ENCODE data around the gene FAM13A. TPM values are rescaled to one million over a fixed set of nuclear protein-coding genes. Genes with fewer than 3 reads are reported as not detected.

The FAM13A gene
- 100 to 1,000 TPM; 109 to 123 TPM for total RNA-seq
- polyA plus RNA-seq (ENCODE audit: insufficient read depth, low read depth, low replicate concordance), result 30.7 TPM
- long read RNA-seq, donor 1, partial matches to known transcripts, result 0 of 4 reads
- long read RNA-seq, donor 1, other reads (novel, unspliced or antisense), result 0 of 4 reads
- long read RNA-seq, donor 2, partial matches to known transcripts, result 0 of 1 reads
- long read RNA-seq, donor 2, other reads (novel, unspliced or antisense), result 0 of 1 reads

DNA sequence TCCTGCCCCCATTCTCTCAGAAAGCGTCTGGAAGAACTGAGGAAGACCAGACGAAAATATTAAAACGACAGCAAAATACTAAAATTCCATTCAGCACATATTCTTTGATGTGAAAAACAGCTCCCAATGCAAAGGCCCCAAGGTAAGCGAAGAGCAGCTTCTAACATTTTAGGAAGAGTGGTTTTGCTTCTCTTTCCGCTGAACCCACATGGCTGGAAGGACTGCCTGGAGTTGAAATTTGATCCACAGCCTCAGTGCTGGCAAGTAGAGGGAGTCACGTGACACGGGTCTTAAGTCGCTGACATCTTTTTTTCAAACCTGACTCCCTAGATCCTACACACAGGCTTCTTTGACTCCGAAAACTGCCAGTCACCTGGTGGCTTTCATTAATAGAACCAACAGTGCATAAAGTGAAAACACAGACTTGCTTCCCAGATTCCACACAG lies at the start of gene FAM13A:
Gene FAM13A, minus strand, starts transcription at position 233 of the 446 bp plus-strand sequence. Its CDS starts 221 bp downstream, at position 12.
- TF ChIP-seq, protein P1, sequence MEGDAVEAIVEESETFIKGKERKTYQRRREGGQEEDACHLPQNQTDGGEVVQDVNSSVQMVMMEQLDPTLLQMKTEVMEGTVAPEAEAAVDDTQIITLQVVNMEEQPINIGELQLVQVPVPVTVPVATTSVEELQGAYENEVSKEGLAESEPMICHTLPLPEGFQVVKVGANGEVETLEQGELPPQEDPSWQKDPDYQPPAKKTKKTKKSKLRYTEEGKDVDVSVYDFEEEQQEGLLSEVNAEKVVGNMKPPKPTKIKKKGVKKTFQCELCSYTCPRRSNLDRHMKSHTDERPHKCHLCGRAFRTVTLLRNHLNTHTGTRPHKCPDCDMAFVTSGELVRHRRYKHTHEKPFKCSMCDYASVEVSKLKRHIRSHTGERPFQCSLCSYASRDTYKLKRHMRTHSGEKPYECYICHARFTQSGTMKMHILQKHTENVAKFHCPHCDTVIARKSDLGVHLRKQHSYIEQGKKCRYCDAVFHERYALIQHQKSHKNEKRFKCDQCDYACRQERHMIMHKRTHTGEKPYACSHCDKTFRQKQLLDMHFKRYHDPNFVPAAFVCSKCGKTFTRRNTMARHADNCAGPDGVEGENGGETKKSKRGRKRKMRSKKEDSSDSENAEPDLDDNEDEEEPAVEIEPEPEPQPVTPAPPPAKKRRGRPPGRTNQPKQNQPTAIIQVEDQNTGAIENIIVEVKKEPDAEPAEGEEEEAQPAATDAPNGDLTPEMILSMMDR (IDR thresholded peaks at IDR 0.05), result no peak
- TF ChIP-seq POLR2A (IDR thresholded peaks at IDR 0.05), result no peak
- DNase-seq, result peak; percentile 94
- Histone ChIP-seq H3K27me3 (no peaks in the 10 kb centered on the region), H3K4me1 (peaks cover 13% of the 10 kb centered on the region), H3K4me3 (peak within 1 kb of the TSS; percentile 7 to 50), H3K9me3 (no peaks in the 10 kb centered on the region), H3K36me3 (ENCODE audit: low read depth, missing control alignments) (no peaks in the 10 kb centered on the region), H3K27ac (peak within 1 kb of the TSS; percentile 64 to 81)
- intact Hi-C loops (cut with DNase I; ENCODE audit: low total_unique reads), result no loop called here
- WGBS, 2 donors, result 3% methylated on average over 9 of the region's 9 CpGs

DNA sequence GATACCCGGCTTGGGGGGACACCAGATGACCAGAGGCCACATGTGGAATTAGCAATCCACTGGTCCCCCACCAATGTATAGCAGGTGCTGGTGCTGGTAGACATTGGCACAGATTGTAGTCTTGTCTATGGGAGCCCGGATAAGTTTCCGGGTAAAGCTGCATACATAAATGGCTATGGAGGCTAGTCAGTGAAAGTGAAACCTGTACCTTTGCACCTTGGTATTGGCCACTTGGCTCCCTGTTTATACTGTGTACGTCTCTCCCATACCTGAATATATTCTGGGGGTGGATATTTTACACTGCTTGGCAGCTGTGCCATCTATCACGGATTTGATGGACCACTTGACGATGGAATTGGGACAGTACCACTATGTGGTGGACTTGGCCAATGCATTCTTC lies 48.7 kb upstream of the FAM13A start:
- Histone ChIP-seq H3K9me3 (no peaks in the 10 kb centered on the region), H3K4me3 (no peak overlapping the region), H3K27me3 (no peaks in the 10 kb centered on the region), H3K4me1 (peaks cover 4% of the 10 kb centered on the region), H3K27ac (no peak overlapping the region), H3K36me3 (ENCODE audit: low read depth, missing control alignments) (no peaks in the 10 kb centered on the region)
- no peak for DNase-seq
- intact Hi-C loops (cut with DNase I; ENCODE audit: low total_unique reads), result no loop called here
- 95% methylated on average over 6 of the region's 6 CpGs for WGBS, 2 donors
- no peak for TF ChIP-seq POLR2A (IDR thresholded peaks at IDR 0.05)
- TF ChIP-seq, protein P1 (IDR thresholded peaks at IDR 0.05), result no peak

DNA sequence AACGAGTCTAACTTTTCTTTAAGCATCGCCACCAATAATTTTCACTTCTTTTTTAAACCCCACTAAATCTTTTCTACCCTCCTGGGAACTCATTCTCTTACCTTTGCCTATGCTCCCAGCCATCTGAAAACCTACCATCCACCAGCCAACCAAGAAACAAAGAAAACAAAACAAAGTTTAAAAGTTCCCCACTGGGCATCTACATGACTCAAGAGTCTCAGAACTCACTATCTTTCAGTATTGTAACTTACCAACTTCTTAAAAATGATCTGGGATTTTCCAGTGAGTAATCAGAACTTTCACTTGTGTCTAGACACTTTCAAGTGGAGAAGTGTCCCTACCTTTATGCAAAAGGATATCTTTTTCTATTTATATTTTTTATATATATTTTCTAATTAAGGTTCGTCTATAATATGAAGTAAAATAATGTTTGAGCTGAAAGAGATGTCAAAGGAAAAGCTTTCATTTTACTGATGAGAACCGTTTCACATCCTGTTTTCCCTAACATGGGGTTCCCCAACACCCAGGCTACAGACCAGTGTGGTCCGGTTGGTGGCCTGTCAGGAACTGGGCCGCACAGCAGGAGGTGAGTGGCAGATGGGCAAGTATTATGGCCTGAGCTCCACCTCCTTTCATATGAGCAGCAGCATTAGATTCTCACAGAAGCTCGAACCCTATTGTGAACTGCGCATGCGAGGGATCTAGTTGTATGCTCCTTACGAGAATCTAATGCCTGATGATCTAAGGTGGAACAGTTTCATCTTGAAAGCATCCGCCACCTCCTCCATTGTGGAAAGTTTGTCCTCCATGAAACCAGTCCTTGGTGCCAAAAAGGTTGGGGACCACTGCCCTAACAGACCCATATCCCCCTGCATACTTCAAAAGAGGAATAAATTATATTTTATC lies 44.5 kb upstream of the FAM13A start:
- WGBS, 2 donors, result 90 to 94% methylated on average over 11 of the region's 11 CpGs
- no peaks in the 10 kb centered on the region for H3K36me3 ChIP-seq (ENCODE audit: low read depth, missing control alignments)
- intact Hi-C loops (cut with DNase I; ENCODE audit: low total_unique reads), result no loop called here
- no peak overlapping the region for H3K4me3 ChIP-seq
- no peaks in the 10 kb centered on the region for H3K9me3 ChIP-seq
- no peaks in the 10 kb centered on the region for H3K4me1 ChIP-seq
- no peaks in the 10 kb centered on the region for H3K27me3 ChIP-seq
- no peak for DNase-seq
- TF ChIP-seq, protein P1 (IDR thresholded peaks at IDR 0.05), result no peak
- no peak for TF ChIP-seq POLR2A (IDR thresholded peaks at IDR 0.05)
- no peak overlapping the region for H3K27ac ChIP-seq

DNA sequence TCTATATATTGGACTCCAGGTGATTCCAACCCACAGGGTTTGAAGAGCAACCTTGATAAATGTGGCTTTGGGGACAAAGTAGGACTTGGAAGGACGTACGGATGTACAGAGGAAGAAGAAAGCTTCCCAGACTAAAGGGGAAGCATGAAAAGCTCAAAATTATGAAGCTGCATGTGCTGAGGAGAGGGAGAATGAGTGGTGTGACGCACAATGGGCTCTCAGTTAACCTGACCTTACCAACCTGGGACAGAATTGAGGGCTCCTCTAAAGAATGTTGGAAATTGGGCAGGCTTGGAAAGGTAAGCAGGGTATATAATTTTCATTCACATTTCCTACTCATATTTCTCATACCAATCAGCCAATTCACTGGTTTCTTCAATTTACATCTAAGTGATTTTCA lies 43.9 kb upstream of the FAM13A start:
- no peaks in the 10 kb centered on the region for H3K36me3 ChIP-seq (ENCODE audit: low read depth, missing control alignments)
- no peaks in the 10 kb centered on the region for H3K4me1 ChIP-seq
- DNase-seq, result no peak
- no peak overlapping the region for H3K27ac ChIP-seq
- H3K4me3 ChIP-seq, result no peak overlapping the region
- H3K27me3 ChIP-seq, result no peaks in the 10 kb centered on the region
- intact Hi-C loops (cut with DNase I; ENCODE audit: low total_unique reads), result no loop called here
- H3K9me3 ChIP-seq, result no peaks in the 10 kb centered on the region
- no peak for TF ChIP-seq POLR2A (IDR thresholded peaks at IDR 0.05)
- TF ChIP-seq, protein P1 (IDR thresholded peaks at IDR 0.05), result no peak
- 81 to 86% methylated on average over 3 of the region's 3 CpGs for WGBS, 2 donors
